Fibroblast of pulmonary artery (primary cell): ENCODE measurements around the gene NUDT2.
"Not testable (repeated sequence)": the region's sequence is repeated elsewhere in the genome, so short reads cannot be mapped to it uniquely, and the experiment has no call there.

Source experiments
- DNase-seq: peaks from one replicate; pipeline ENCODE4 v3.0.0-alpha.2; 2010; ENCODE audit warnings: low read depth
- H3K4me3 ChIP-seq: replicated peaks from 2 replicates; pipeline ENCODE4 v1.5.1; 2011; ENCODE audit warnings: low read depth, mild to moderate bottlenecking, control low read depth, low read length, moderate library complexity
- TF ChIP-seq, protein P1 (sequence below): IDR thresholded peaks from 2 replicates; pipeline ENCODE4 v1.5.1; 2011; ENCODE audit warnings: mild to moderate bottlenecking, control low read depth, low read length, inconsistent platforms; ENCODE audit errors: missing control alignments

Gene NUDT2

DNA sequence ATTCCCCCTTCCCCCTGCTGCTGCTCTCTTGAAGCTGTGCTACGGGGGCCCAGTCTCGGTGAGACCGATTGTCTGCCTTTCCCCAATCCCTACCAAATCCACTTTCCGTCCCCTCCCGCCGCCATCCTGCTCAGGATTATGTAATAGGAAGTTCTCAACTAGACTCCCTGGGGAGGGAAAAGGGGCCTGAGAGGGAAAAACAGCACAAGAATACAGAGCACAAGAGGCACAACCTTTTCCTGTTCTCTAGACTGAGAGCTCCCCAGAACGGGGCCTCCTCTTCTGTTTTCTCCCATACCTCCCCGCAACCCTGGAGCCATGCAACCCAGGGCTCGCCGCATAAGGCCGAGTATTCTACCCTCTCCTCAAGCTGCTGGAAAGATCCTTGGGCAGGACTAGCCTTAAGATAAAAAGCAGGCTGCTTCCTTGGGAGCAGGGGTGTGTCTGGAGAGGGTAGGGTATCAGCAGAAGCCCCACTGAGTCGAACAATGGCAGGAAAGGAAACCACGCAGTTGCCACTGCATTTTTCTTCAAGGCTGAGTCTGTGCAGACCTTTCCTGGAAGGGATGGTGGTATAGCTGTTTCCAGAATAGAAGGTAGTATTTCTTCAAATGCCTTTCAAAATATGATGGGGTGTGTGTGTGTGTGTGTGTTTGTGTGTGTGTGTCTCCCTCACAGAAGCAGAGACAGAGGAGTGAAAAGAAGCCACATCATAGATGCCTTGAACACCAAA is 34.4 kb downstream of the NUDT2 start:
- H3K4me3 ChIP-seq, result peak overlapping the region; percentile 28
- DNase-seq, result peak; percentile 81
- TF ChIP-seq, protein P1, sequence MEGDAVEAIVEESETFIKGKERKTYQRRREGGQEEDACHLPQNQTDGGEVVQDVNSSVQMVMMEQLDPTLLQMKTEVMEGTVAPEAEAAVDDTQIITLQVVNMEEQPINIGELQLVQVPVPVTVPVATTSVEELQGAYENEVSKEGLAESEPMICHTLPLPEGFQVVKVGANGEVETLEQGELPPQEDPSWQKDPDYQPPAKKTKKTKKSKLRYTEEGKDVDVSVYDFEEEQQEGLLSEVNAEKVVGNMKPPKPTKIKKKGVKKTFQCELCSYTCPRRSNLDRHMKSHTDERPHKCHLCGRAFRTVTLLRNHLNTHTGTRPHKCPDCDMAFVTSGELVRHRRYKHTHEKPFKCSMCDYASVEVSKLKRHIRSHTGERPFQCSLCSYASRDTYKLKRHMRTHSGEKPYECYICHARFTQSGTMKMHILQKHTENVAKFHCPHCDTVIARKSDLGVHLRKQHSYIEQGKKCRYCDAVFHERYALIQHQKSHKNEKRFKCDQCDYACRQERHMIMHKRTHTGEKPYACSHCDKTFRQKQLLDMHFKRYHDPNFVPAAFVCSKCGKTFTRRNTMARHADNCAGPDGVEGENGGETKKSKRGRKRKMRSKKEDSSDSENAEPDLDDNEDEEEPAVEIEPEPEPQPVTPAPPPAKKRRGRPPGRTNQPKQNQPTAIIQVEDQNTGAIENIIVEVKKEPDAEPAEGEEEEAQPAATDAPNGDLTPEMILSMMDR, result no peak

GRCh38 chr9:34365282-34365681 is 35.9 kb downstream of the NUDT2 start:
- no peak for DNase-seq
- H3K4me3 ChIP-seq, result no peak overlapping the region
- TF ChIP-seq, protein P1, result no peak

DNA sequence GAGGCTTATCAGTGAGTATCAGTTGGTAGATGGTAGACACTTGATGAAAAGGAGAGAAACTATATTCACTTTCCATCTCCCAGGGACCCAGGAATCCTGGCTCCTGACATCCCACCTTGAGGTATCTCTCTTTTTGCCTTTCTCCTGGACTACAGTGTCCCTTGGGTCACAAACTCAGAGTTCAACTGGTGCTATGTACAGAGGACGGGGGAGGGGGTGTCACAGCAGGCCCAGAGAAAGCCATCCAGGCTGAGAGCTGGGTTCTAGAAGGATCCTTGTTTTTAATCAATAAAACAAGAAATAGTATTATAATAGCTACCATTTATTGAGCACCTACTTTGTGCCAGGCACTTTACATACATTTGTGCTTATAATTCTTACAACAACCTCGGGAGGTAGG is 37.0 kb downstream of the NUDT2 start:
- no peak for DNase-seq
- TF ChIP-seq, protein P1, result no peak
- H3K4me3 ChIP-seq, result no peak overlapping the region

DNA sequence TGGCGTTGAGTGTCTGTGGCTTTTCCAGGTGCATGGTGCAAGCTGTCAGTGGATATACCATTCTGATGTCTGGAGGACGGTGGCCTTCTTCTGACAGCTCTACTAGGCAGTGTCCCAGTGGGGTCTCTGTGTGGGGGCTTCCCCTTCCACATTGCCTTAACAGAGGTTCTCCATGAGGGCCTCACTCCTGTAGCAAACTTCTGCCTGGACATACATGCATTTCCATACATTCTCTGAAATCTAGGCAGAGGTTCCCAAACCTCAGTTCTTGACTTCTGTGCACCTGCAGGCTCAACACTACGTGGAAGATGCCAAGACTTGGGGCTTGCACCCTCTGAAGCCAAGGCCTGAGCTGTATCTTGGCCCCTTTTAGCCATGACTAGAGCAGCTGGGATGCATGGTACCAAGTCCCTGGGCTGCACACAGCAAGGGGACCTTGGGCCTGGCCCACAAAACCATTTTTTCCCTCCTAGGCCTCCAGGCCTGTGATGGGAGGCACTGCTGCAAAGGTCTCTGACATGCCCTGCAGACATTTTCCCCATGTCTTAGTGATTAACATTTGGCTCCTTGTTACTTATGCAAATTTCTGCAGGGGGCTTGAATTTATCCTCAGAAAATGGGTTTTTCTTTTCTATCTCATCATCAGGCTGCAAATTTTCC is 38.5 kb downstream of the NUDT2 start:
- not testable (repeated sequence) for DNase-seq, H3K4me3 ChIP-seq

DNA sequence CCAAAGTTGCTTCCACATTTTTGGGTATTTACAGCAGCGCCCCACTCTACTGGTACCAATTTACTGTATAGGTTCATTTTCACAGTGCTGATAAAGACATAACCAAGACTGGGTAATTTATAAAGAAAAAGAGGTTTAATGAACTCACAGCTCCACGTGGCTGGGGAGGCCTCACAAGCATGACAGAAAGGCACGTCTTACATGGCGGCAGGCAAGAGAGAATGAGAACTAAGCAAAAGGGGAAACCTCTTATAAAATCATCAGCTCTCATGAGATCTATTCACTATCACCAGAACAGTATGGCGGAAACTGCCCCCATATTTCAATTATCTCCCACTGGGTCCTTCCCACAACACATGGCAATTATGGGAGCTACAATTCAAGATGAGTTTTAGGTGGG is 39.4 kb downstream of the NUDT2 start:
- DNase-seq, result not testable (repeated sequence)

DNA sequence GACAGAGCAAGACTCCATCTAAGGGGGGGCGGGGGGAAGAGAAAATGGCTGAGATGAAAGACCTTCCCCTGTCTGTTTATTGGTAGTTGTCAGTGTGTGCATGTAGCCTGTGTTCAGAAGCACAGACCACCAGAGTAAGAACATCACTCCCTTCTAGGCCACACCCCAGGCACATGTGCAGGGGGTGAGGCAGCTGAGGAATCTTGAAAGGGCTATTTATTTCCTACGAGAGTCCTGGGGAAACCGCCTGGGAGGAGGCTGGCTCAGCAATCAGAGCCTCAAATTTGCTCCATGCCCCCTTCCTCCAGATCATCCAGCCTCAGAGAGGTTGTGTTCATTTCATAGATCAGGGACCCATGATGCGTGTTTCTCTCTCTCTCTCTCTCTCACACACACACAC is 40.3 kb downstream of the NUDT2 start:
- TF ChIP-seq, protein P1, result no peak
- DNase-seq, result no peak
- H3K4me3 ChIP-seq, result no peak overlapping the region

More for the DNA sequence above, 39.4 kb downstream of the NUDT2 start:
- H3K4me3 ChIP-seq, result not testable (repeated sequence)

DNA sequence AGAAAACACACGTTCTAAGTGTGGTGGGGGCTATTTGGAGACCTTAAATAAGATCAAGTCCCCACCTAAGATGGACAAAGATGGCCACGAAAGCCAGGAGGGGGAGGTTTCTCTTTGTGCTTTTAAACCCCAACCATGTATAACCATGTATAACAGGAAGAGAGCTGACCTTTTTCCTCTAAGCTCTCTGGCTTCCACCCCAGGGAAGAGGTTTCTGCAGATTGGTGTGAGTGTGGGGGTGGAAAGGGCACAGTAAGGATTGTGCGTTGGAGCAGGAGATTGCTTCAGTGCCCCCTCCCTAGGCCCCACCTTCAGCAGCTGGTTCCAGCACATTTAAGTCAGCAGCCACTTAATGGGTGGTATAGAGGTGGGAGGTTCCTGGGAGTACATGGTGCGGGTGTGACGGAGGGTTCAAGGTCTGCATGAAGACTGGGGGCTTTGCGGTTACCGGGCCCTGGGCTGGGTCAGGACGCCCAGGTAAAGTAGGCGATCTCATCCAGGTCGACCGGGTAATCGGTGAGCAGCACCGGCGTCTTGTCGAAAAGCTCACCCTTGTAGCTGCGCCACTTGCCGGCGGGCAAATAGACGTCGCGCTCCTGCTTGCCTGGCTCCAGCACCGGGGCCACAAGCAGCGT is 41.1 kb downstream of the NUDT2 start:
- DNase-seq, result no peak
- no peak overlapping the region for H3K4me3 ChIP-seq
- TF ChIP-seq, protein P1, result no peak
